Inflammatory macrophage (primary cell): ENCODE results near the gene OFD1.
"Not testable (repeated sequence)": the region's sequence is repeated elsewhere in the genome, so short reads cannot be mapped to it uniquely, and the experiment has no call there.

Experiments
- DNase-seq, 2 donors: peaks; one replicate each; pipeline ENCODE4 v3.0.0-alpha.2; 2020 to 2022

The OFD1 gene

DNA sequence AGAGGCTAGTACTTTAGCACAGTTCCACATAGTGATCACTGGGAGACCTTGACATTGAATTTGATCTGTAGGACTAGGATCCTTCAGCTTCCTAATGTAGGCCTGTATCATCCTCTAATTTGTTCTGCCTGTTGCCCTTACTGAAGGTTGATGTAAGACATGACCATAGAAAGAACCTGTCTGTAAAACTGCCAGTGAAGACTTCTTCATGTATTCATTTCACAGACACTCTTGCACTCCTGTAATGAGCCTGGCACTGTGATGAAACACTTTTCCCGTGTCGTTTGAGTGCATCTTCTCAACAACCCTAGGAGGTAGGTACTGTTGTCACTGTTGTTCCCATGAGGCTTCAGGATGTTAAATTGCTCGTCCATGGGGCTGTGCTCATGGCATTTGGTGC is 31.0 kb upstream of the OFD1 start:
- no peak for DNase-seq

DNA sequence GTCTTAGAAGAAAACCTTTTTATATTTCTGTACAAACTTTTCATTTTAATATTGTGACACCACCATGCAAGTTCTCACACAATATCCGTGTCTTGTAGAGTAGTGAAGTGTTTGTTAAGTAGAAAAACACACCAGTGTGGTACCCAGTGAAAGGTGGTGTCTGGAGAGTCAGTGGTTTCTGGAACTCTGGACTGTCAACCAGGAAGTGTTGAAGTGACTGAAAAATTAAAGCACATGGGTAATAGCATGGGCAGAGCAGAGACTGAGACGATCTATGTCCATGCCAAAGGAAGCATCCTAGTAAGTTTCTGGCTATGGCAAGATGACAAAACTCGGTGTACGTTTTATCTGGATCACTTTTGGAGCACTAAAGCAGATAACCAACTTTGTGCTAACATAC is 23.4 kb upstream of the OFD1 start:
- no peak for DNase-seq

DNA sequence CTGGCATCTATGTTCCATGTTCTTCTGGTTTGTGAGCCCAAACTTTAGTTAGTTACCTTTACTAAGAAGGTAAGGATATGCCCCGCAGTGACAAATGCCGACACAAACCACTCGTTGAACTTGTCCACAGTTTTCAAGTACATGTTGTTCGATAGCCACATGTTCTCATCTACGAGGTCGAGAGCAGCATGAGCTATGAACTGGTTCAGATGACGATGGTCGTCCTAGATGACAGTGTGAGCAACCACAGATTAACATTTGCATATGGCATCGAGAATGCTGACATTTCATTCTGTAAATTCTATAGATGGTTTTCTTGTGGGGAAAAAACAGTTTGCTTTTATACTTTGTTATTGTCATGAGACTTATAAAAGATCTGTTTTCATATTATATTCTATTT is 18.1 kb upstream of the OFD1 start:
- DNase-seq: no peak

DNA sequence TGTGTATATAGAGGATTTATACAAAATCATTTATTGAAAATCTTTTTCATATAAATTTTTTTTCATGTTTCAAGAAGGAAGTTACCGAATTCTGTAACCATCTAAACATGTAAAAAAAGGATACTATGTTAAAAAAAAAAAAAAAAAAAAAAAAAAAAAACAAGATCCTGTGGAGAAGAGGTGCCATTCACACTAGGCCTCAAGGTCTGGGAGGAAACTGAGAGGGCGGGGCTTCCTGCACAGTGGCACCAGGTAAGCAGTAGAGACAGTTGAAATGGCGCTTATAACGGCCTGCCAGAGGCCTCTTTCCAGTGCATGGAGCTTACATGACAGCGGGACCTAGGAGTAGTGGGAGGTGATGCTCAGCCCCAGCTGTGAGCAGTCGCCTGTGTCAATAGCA is 17.6 kb upstream of the OFD1 start:
- DNase-seq: no peak

DNA sequence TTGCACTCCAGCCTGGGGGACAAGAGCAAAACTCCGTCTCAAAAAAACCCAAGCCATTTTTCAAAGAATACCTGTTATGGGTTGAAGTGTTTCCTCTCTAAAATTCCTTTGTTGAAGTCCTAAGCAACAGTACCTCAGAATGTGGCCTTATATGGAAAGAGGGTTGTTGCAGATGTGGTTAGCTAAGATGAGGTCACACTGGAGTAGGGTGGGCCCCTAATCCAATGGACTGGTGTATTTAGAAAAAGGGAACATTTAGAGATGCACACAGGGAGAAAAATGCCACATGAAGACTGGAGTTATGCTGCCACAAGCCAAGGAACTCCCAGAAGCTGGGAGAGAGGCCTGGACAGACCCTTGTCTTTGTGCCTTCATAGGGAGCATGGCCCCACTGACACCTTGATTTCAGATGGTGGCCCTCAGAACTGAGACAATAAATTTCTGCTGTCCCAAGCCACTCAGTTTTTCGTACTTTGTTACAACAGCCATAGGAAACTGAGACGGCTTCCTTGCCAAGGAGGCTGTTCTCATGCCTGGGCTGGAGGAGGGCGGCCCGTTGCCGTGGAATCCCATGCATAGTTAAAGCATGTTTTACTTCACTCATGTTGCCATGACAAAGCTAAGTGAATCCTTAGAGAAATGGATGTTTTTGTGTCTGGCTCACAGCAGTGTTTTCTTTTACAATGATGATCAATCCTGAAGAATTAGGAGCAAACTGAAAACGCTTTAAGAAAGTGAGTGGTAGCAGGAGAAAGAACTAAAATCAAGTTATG is 16.7 kb upstream of the OFD1 start:
- DNase-seq: no peak

DNA sequence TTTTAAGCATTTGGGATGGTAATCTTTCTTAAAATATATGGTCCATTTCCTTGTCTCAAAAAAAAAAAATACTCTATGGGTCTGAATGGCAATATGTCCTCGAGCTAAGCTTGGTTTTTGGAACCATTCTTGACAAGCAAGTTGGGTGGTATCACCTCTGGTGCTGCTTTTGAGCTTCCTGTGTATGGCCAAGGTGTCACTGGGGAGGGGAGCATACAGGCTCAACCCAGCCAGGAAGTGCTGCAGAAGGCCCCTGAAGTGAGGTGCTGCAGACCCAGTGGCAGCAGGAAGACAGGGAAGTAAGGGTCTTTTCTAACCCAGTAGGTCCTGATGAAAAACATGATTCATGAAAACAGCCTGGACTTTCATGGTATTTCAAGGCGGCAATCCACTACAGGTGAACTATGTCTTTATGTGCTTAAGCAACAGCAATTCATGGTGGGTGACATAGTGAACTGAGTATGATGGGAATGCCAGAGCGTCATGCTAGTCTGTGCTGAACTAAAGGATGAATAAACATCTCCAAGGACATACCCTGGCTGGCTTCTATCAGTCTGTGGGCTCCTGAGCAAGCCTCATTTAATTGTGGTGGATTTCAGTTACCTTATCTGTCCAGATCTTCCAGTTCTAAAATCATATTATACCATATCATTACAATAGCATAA is 15.2 kb upstream of the OFD1 start:
- no peak for DNase-seq

DNA sequence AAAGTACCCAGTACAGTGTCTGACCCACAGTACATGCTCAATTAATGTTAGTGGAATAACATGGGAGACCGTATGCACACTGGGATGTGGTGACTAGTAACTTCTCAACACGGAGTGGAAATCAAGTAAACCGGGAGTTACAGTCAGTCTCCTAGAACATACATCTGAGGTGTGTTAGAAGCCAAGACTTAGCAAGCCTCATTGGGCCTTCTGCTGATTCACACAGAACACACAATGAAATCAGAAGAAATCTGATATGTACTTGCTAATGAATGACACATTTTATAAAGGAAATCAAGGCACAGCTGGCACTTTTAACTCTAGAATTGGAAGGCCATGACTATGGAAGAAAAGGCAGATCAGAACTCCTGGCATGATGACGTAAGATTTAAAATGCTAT is 13.2 kb upstream of the OFD1 start:
- DNase-seq: no peak

DNA sequence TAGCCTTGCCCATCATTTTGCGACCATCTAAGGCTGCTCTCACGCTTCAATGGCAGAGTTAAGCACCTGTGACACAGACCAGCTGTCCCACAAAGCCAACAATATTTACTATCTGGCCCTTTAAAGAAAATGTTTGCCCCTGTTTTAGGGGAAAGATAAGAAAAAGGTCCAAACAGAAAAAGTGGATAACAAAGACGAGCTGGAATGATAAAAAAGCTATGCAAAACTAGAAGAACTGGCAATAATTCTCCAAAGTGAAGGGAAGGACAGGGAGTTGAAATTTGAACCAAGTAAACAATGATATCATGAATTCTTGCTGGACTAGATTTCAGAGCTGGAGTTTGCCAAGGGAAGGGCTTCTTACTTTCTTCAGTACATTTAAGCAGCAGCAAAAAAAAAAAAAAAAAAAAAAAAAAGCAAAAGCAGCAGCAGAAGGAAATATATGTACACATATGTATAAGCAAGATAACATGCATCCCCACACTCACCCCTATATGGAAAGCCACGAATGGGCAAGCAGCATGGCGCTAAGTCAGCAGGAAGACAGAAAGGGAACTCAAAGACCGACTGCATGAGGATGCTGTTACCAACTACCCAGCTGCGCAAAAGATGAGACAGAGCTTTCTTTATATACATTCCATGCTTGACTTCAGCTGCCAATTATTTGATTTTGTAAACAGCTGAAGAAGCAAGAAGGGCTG is 12.6 kb upstream of the OFD1 start:
- DNase-seq: no peak

DNA sequence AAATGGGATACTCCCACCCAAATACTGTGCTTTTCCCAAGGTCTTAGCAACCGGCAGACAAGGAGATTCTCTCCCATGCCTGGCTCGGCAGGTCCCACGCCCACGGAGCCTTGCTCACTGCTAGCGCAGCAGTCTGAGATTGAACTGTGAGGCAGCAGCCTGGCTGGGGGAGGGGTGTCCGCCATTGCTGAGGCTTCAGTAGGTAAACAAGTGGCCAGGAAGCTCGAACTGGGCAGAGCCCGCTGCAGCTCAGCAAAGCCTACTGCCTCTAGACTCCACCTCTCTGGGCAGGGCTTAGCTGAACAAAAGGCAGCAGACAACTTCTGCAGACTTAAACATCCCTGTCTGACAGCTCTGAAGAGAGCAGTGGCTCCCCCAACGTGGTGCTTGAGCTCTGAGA is 9.7 kb upstream of the OFD1 start:
- DNase-seq: not testable (repeated sequence)

DNA sequence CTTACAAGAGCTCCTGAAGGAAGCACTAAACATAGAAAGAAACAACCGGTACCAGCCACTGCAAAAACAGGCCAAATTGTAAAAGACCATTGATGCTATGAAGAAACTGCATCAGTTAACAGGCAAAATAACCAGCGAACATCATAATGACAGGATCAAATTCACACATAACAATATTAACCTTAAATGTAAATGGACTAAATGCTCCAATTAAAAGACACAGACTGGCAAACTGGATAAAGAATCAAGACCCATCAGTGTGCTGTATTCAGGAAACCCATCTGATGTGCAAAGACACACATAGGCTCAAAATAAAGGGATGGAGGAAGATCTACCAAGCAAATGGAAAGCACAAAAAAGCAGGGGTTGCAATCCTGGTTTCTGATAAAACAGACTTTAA is 8.0 kb upstream of the OFD1 start:
- not testable (repeated sequence) for DNase-seq

DNA sequence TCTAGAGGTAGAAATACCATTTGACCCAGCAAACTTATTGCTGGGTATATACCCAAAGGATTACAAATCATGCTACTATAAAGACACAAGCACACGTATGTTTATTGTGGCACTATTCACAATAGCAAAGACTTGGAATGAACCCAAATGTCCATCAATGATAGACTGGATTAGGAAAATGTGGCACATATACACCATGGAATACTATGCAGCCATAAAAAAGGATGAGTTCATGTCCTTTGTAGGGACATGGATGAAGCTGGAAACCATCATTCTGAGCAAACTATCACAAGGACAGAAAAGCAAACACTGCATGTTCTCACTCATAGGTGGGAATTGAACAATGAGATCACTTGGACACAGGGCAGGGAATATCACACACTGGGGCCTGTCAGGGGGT is 4.0 kb upstream of the OFD1 start:
- not testable (repeated sequence) for DNase-seq

DNA sequence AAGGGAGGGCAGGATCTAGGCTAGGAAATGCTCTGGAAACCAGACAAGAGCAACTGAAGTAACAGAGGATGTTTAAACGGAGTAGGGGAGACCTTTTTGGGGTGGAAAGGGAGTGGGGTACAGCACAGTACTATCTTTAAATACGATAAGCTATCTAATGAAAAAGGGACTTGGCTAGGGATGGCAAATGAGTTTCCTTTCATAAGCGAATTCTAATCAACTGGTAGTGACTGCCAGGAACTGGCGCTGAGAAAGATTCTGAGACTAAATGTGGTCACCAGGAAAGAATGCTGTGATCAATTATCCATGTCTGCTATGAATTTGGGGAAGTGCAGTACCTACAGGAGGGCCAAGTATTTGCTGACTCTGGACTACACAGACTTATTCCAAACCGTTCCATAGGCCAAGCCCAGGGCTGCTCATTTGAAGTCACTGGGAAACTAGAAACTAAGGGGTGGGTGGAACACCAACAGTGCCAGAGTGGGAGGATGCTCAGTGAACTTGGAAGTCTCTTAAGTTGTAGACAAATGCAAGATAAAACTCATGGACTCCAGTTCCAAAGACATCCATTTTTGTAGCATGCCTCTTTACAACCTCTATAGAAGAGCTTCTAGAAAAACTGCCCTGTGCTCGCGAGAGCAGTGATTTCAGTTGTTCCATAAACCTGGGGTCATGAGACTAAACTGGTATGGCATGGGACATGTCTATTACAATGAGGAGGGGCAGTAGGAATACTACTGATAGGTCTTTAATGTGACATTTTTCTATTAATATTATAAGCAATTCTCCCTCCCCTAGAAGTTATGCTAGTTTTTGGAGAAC is 2.1 kb upstream of the OFD1 start:
- DNase-seq: no peak

DNA sequence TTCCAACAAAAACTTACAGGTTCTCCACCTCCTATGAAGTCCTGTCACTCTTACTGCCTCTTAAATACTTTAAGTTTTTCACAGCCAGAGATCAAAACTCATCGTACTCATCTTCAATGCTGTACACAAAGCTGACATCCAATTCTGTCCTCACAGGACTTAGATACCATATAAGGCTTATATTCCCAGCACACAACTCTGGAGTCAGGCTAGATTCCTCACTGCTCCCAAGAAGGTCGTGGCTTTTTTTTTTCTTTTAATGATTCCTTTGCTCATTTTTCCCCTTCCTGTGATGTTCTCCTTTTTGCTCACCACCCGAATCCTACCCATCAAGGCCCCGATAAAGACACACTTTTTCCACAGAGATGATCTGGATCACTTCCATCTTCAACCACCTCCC is 1.0 kb upstream of the OFD1 start:
- no peak for DNase-seq

DNA sequence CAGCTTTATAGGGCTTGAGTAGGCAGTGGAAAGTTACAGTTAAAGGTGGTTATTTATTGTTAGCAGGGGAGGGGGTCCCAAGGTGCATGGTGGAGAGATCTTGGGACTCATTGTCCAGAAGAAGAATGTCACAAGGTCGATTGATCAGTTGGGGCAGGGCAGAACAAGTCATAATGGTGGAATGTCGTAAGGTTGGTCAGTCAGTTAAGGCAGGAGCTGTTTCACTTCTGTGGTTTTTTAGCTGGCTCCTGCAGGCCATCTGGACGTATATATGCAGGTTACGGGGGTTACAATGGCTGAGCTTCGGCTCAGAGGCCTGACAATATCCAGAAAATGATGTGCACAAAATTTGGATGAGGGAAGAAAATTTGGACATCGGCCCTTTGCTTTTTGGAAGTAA is 7.1 kb downstream of the OFD1 start:
- DNase-seq: no peak

DNA sequence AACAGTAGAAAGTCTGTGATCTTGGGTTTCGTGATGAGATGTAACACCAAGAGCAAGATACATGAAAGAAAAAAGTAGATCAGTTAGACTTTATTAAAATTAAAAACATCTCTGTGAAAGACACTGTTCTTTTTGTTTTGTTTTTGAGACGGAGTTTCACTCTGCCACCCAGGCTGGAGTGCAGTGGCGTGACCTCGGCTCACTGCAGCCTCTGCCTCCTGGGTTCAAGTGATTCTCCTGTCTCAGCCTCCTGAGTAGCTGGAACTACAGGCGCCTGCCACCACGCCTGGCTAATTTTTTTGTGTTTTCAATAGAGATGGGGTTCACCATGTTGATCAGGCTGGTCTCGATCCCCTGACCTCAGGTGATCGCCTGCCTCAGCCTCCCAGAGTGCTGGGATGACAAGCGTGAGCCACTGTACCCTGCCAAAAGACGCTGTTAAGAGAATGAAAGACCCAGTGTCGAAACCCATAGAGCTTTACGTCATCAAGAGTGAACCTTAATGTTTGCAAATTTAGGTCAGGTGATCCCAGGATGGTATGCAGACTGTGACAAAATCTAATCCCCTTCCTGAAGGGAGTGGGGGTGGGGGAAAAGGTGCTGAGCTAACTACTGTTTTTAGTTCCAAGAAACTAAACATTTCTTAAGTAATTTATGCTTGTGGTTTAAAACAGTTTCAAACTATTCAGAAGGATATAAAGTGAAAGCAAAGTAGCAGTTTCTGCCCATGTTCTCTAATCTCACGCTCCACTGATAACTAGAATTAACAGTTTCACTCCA is 8.0 kb downstream of the OFD1 start:
- peak; percentile 13 to 29 for DNase-seq

DNA sequence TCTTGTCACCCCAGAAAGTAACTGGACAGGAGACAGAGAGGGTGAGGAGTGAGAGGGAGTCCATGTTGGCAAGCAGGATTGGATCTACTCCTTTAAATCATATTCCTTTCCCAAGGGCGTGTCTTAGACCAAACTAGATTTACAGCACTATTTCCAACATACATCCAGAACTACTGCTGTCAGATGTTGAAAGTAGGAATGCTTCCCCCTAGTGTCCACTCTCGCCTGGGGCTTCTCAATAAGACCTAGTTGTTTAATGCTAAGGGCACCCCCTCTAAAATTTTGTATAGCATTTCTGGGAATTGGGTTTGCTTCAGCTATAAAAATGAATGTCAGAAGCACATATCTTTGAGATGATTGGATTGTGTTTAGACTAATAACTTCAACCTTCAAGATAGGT is 13.3 kb downstream of the OFD1 start:
- DNase-seq: peak; percentile 45 to 47

DNA sequence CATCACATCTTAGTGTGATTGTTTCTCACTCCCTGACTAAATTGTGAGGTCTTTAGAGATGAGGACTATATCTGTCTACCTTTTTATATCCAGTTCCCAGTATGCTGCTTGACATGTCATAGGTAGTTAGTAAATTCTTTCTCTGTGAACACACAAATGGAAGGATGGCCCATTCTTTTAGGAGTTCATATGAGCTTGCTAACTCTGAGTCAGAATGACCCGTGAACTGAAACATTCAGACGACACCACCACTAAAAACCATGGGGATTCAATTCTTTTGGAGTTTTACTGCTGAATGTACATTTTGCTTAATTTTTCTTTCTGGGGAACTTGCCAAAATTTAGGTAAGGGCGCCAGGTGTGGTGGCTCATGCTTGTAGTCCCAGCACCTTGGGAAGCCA is 13.9 kb downstream of the OFD1 start:
- DNase-seq: no peak

DNA sequence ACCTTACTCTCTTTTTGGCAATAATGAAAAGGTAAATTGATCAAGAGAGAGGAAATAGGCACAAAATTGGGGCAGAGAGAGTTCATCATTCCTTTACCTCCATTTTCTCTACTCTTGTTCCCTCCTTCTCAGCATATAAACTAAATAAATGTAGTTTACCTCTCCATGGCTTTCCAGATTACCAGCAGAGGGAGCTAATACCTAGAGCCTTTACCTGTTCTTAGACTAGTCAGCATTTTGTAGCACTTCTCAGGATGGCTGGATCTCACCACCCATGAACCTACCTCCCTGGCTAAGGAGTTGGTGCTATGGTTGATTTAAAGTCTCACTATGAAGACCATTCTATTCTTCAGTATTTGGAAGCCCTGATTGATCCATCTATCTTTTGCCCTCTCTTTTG is 15.7 kb downstream of the OFD1 start:
- DNase-seq: peak; percentile 26 to 27

DNA sequence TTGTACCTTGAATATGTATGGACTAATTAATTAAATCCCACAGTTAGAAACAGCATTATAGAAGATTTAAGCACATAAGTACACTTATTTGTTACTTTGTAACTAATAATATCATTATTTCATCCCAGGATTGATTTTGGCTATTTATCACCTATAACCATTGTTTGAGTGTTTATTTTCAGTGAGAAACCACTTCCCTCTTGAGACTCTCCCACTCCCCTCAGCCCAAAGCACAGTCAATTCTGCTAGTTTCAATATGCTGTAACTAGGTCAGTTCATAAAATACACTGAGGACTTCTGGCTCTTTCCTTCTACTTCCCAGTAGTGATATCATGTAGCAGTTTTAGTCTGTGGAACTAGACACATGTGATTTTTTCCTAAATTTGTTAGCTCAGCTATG is 16.3 kb downstream of the OFD1 start:
- peak in 1 of 2 donors; percentile 31 for DNase-seq

DNA sequence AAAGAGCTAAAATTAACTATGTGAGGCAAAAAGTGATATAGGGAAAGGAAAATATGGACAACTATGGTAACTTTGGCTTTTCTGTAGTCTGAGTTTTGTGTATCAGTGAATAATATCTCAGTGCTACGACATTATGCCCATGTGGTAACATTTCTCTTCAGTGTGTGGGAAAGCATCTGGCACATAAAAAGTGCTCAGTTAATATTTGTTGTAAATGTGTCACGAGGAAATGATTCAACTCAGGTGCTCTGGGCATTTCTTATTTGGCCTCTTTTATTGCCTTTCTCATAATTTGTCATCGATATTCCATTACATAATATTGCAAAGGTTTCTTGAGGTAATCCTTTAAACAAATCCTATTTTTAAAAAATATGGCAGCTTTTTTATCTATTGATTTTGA is 17.6 kb downstream of the OFD1 start:
- no peak for DNase-seq

DNA sequence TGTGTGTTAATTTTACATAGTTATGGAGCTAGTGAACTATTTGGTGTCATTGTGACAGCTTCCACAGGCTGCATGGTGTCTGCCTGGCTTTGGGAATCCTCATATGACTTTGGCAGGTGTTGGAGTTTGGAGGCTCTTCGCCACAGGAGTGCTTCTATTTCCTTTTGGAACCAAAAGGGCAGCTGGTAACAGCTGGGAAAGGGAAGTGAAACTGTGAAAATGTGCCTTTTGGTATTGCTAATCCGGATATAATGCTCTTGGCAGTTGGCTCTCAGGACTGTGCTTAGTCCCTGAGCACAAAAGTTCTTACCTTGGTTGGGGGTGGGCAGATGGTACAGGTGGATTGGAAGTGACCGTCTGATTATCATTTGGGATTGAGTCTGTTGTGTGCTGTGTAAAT is 18.1 kb downstream of the OFD1 start:
- peak; percentile 54 to 55 for DNase-seq

DNA sequence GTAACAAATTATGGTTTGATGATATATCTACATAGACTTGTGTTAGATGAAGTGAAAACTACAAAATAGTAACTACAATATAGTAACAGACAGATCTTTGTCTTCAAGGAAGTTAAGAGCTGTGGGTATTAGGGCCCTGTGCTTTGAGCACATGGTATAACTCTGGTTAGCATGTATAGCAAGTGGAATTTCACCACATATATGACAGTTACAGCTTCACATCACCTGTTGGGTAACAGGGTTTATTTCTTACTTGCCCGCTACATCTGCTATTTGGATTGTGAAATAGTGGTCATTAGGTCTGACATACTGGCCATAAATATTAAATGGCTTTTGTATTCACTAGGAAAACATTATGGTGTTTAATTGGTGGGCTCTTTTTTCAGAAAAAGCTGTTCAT is 20.2 kb downstream of the OFD1 start:
- peak; percentile 36 to 59 for DNase-seq
